ENCODE data around the gene GALNT13.

GALNT13 gene

GRCh38 chr2:153946036-153946435 lies 74.3 kb downstream of the GALNT13 start:
- no peak for DNase-seq

GRCh38 chr2:153953761-153954160 lies 82.0 kb downstream of the GALNT13 start:
- no peak for DNase-seq

- no peak for DNase-seq
Measured at GRCh38 chr2:153963256-153963655, 91.5 kb downstream of the GALNT13 start.

- DNase-seq: no peak
Measured at GRCh38 chr2:153967248-153967973, 95.7 kb downstream of the GALNT13 start.

GRCh38 chr2:153971250-153971649 lies 99.5 kb downstream of the GALNT13 start:
- no peak for DNase-seq

- no peak for DNase-seq
Measured at GRCh38 chr2:153971855-153972254, 100.1 kb downstream of the GALNT13 start.

GRCh38 chr2:153972412-153972811 lies 100.7 kb downstream of the GALNT13 start:
- DNase-seq: no peak

- no peak for DNase-seq
Measured at GRCh38 chr2:153986488-153987229, 114.9 kb downstream of the GALNT13 start.

GRCh38 chr2:153990771-153991170 lies 119.0 kb downstream of the GALNT13 start:
- no peak for DNase-seq

- no peak for DNase-seq
Measured at GRCh38 chr2:154013514-154013913, 141.8 kb downstream of the GALNT13 start.

GRCh38 chr2:154015233-154015632 lies 143.5 kb downstream of the GALNT13 start:
- no peak for DNase-seq

GRCh38 chr2:154029504-154029903 lies 157.8 kb downstream of the GALNT13 start:
- no peak for DNase-seq

GRCh38 chr2:154032220-154032619 lies 160.5 kb downstream of the GALNT13 start:
- DNase-seq: no peak

- DNase-seq: no peak
Measured at GRCh38 chr2:154046493-154046892, 174.8 kb downstream of the GALNT13 start.

- DNase-seq: no peak
Measured at GRCh38 chr2:154048905-154049304, 177.2 kb downstream of the GALNT13 start.

GRCh38 chr2:154049561-154049960 lies 177.8 kb downstream of the GALNT13 start:
- no peak for DNase-seq

- no peak for DNase-seq
Measured at GRCh38 chr2:154067124-154067523, 195.4 kb downstream of the GALNT13 start.

- no peak for DNase-seq
Measured at GRCh38 chr2:154078926-154079325, 207.2 kb downstream of the GALNT13 start.

- no peak for DNase-seq
Measured at GRCh38 chr2:154092571-154092970, 220.8 kb downstream of the GALNT13 start.

GRCh38 chr2:154093856-154094255 lies 222.1 kb downstream of the GALNT13 start:
- DNase-seq: no peak

- DNase-seq: no peak
Measured at GRCh38 chr2:154097833-154098398, 226.2 kb downstream of the GALNT13 start.

- DNase-seq: no peak
Measured at GRCh38 chr2:154120706-154121105, 249.0 kb downstream of the GALNT13 start.

- no peak for DNase-seq
Measured at GRCh38 chr2:154125891-154126290, 254.2 kb downstream of the GALNT13 start.

- no peak for DNase-seq
Measured at GRCh38 chr2:154130821-154131220, 259.1 kb downstream of the GALNT13 start.
